ENCODE measurements around the gene NSUN4. TPM values are rescaled to one million over a fixed set of nuclear protein-coding genes. Genes with fewer than 3 reads are reported as not detected.

The NSUN4 gene
- total and polyA plus RNA-seq, 2 of the 13 experiments (the other 11 are each of a cell fraction or from before 2014, with no cell fraction given): 21.5 to 23.5 TPM

DNA sequence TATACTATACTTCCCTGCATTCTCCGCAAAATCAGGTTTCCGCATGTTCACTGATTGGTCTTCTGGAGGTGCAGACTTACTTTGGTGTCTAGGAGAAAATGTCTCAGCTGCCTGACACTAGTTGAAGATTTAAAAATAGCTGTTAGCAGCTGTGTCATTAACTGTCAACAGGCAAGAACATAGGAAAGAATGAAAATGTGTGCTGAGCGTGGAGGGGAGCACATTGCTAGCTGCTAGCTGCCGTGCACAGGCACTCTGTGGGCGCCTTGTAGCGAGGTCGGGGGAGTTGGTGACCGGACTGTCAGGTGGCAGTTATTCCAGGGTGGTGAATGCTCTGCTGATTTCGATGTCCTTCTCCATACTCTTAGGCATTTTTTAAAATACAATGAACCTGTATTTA is 58.7 kb downstream of the NSUN4 start:
- no peaks in the 10 kb centered on the region for H3K9me3 ChIP-seq (ENCODE audit: low read length)
- no peak overlapping the region for H3K9ac ChIP-seq (ENCODE audit: insufficient read depth, low read depth, low read length)
- ChIA-PET POLR2A (interaction anchor here (0.6 kb wide), 1 partner anchor 204 kb away, joined by 3 read pairs; no protein-coding TSS in a partner anchor), CTCF (ENCODE audit: low intra/inter-chr PET ratio, low total read pairs) (no interaction called here)
- no peaks in the 10 kb centered on the region for H3K79me2 ChIP-seq (ENCODE audit: insufficient read depth, low read length)
- ATAC-seq (no peak), DNase-seq (ENCODE audit: low spot score) (no peak), FAIRE-seq (no peak)
- in situ Hi-C loops (cut with HindIII; ENCODE audit: extremely low pct_ligation_motif_present, low pct_unique_long_range_greater_than_20kb) (no loop called here), intact Hi-C loops (cut with micrococcal nuclease; ENCODE audit: unreplicated experiment) (no loop called here)
- H2AFZ ChIP-seq (ENCODE audit: low read length): no peak overlapping the region
- no TSS peak for BruUV-seq (replicated peaks)
- TF ChIP-seq TAF1 (CRISPR knock-in tag; IDR thresholded peaks at IDR 0.05) (no peak), PRPF4 (IDR thresholded peaks at IDR 0.05; ENCODE audit: low read depth, low read length, poor library complexity, severe bottlenecking) (no peak), CBX5 (CRISPR knock-in tag; IDR thresholded peaks at IDR 0.05; ENCODE audit: borderline replicate concordance) (no peak), CC2D1A (CRISPR knock-in tag; IDR thresholded peaks at IDR 0.05) (no peak), PAX8 (CRISPR knock-in tag; IDR thresholded peaks at IDR 0.05; ENCODE audit: borderline replicate concordance) (no peak), ZNF710 (CRISPR knock-in tag; IDR thresholded peaks at IDR 0.05; ENCODE audit: borderline replicate concordance) (no peak), ZNF776 (CRISPR knock-in tag; IDR thresholded peaks at IDR 0.05) (no peak), FOXK1 (CRISPR knock-in tag; IDR thresholded peaks at IDR 0.05; ENCODE audit: borderline replicate concordance, low read depth) (no peak), ZNF546 (CRISPR knock-in tag; conservative IDR thresholded peaks at IDR 0.05) (no peak), PRDM10 (CRISPR knock-in tag; IDR thresholded peaks at IDR 0.05; ENCODE audit: low read depth) (no peak), WIZ (CRISPR knock-in tag; IDR thresholded peaks at IDR 0.05) (no peak)
- TF ChIP-seq, protein P1, sequence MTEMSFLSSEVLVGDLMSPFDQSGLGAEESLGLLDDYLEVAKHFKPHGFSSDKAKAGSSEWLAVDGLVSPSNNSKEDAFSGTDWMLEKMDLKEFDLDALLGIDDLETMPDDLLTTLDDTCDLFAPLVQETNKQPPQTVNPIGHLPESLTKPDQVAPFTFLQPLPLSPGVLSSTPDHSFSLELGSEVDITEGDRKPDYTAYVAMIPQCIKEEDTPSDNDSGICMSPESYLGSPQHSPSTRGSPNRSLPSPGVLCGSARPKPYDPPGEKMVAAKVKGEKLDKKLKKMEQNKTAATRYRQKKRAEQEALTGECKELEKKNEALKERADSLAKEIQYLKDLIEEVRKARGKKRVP (CRISPR knock-in tag; IDR thresholded peaks at IDR 0.05): no peak
- TF ChIP-seq, protein P2, sequence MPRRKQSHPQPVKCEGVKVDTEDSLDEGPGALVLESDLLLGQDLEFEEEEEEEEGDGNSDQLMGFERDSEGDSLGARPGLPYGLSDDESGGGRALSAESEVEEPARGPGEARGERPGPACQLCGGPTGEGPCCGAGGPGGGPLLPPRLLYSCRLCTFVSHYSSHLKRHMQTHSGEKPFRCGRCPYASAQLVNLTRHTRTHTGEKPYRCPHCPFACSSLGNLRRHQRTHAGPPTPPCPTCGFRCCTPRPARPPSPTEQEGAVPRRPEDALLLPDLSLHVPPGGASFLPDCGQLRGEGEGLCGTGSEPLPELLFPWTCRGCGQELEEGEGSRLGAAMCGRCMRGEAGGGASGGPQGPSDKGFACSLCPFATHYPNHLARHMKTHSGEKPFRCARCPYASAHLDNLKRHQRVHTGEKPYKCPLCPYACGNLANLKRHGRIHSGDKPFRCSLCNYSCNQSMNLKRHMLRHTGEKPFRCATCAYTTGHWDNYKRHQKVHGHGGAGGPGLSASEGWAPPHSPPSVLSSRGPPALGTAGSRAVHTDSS (CRISPR knock-in tag; conservative IDR thresholded peaks at IDR 0.05): no peak
- WGBS (ENCODE audit: low lambda C conversion rate): 85% methylated on average over 9 of the region's 9 CpGs
- no peak overlapping the region for H3K4me2 ChIP-seq (ENCODE audit: low read depth, low read length)
- no peak overlapping the region for H3K4me3 ChIP-seq (replicated peaks in 1 of 3; ENCODE audit: insufficient read depth in 1 of 3, low read depth in 2 of 3, low read length in 3 of 3)
- no peak overlapping the region for H3K27ac ChIP-seq (ENCODE audit: extremely low read length, insufficient read depth, low read length)
- no peaks in the 10 kb centered on the region for H4K20me1 ChIP-seq (ENCODE audit: insufficient read depth, low read length)
- H3K36me3 ChIP-seq (replicated peaks in 1 of 2; ENCODE audit: control insufficient read depth in 1 of 2, insufficient read depth in 2 of 2, low read length in 2 of 2): no peaks in the 10 kb centered on the region
- peaks cover 36% of the 10 kb centered on the region for H3K4me1 ChIP-seq (ENCODE audit: insufficient read depth, low read length)
- no peaks in the 10 kb centered on the region for H3K27me3 ChIP-seq (ENCODE audit: control insufficient read depth in 1 of 2, insufficient read depth in 2 of 2, low read length in 2 of 2)

Measured in HepG2 (cell line).